ENCODE measurements around the gene CA14.

Gene CA14

GRCh38 chr1:150256198-150256553 lies 1.4 kb upstream of the CA14 start:
- Histone ChIP-seq H3K36me3 (ENCODE audit: control insufficient read depth in 2 of 2, insufficient read depth in 1 of 2, low read length in 2 of 2) (no peaks in the 10 kb centered on the region), H3K4me1 (ENCODE audit: control insufficient read depth, insufficient read depth, low read length) (peaks cover 12% of the 10 kb centered on the region; the same call in 1 of the 2 replicates), H3K4me3 (ENCODE audit: low read depth, low read length) (no peak overlapping the region), H3K27ac (ENCODE audit: extremely low read depth, low read depth, low read length) (no peak overlapping the region), H3K9me3 (ENCODE audit: control insufficient read depth, insufficient read depth, low read depth, low read length) (no peaks in the 10 kb centered on the region)
- ChIA-PET CTCF (interaction anchor here (0.6 to 6.3 kb wide), 27 partner anchors 10 to 739 kb away, joined by 3 to 101 read pairs (median 6); partner anchors contain the start of genes APH1A, C1orf54, CIART and FALEC), POLR2A (interaction anchor here (1.0 to 2.5 kb wide), 4 partner anchors 13 to 45 kb away, joined by 3 to 6 read pairs (median 4); partner anchors contain the start of genes APH1A and C1orf54)
- no peak for TF ChIP-seq ZNF560 (tag by site-specific recombination; IDR thresholded peaks at IDR 0.05; ENCODE audit: borderline replicate concordance)
- TF ChIP-seq PATZ1 (tag by site-specific recombination; IDR thresholded peaks at IDR 0.05) = 0 out of 2 replicates have a peak, but pooled peaks have one; percentile 11
- TF ChIP-seq ZBTB11 (tag by site-specific recombination; conservative IDR thresholded peaks at IDR 0.05; ENCODE audit: low read depth) = 0 out of 2 replicates have a peak, but pooled peaks have one; percentile 17
- no peak for TF ChIP-seq ZNF239 (tag by site-specific recombination; IDR thresholded peaks at IDR 0.05)
- TF ChIP-seq PRDM1 (tag by site-specific recombination; IDR thresholded peaks at IDR 0.05) = 0 out of 2 replicates have a peak, but pooled peaks have one; percentile 6
- peak; percentile 70 for TF ChIP-seq ZNF366 (tag by site-specific recombination; conservative IDR thresholded peaks at IDR 0.05)
- TF ChIP-seq OSR2 (tag by site-specific recombination; IDR thresholded peaks at IDR 0.05) = peak; percentile 40; the same call in 1 of the 2 replicates
- 0 out of 2 replicates have a peak, but pooled peaks have one; percentile 1 for TF ChIP-seq GLIS1 (tag by site-specific recombination; IDR thresholded peaks at IDR 0.05)
- TF ChIP-seq PRDM10 (tag by site-specific recombination; IDR thresholded peaks at IDR 0.05) = 0 out of 2 replicates have a peak, but pooled peaks have one; percentile 6
- TF ChIP-seq ZNF561 (tag by site-specific recombination; IDR thresholded peaks at IDR 0.05; ENCODE audit: borderline replicate concordance) = no peak
- TF ChIP-seq ZNF473 (tag by site-specific recombination; IDR thresholded peaks at IDR 0.05) = no peak
- no peak for TF ChIP-seq ZNF341 (tag by site-specific recombination; IDR thresholded peaks at IDR 0.05; ENCODE audit: low read depth)

- CTCF ChIA-PET = interaction anchor here (0.6 to 6.3 kb wide), 25 partner anchors 9 to 739 kb away, joined by 3 to 101 read pairs (median 6); partner anchors contain the start of genes APH1A, C1orf54, CIART and FALEC
- no peaks in the 10 kb centered on the region for H3K36me3 ChIP-seq (ENCODE audit: control insufficient read depth in 2 of 2, insufficient read depth in 1 of 2, low read length in 2 of 2)
- POLR2A ChIA-PET = interaction anchor here (1.0 to 2.5 kb wide), 4 partner anchors 12 to 46 kb away, joined by 3 to 6 read pairs (median 4); partner anchors contain the start of genes APH1A and C1orf54
- no peak overlapping the region for H3K27ac ChIP-seq (ENCODE audit: extremely low read depth, low read depth, low read length)
- H3K9me3 ChIP-seq (ENCODE audit: control insufficient read depth, insufficient read depth, low read depth, low read length) = no peaks in the 10 kb centered on the region
- peaks cover 12% of the 10 kb centered on the region; the same call in 1 of the 2 replicates for H3K4me1 ChIP-seq (ENCODE audit: control insufficient read depth, insufficient read depth, low read length)
- H3K4me3 ChIP-seq (ENCODE audit: low read depth, low read length) = no peak overlapping the region
- peak; percentile 82 for TF ChIP-seq ZNF398 (tag by site-specific recombination; IDR thresholded peaks at IDR 0.05)
- no peak for TF ChIP-seq ZNF645 (tag by site-specific recombination; IDR thresholded peaks at IDR 0.05)
- TF ChIP-seq ZIC2 (tag by site-specific recombination; IDR thresholded peaks at IDR 0.05) = peak; percentile 43
- TF ChIP-seq BCL11B (tag by site-specific recombination; IDR thresholded peaks at IDR 0.05; ENCODE audit: low read depth) = no peak
- TF ChIP-seq ZNF558 (tag by site-specific recombination; IDR thresholded peaks at IDR 0.05) = no peak
These were observed 826 bp upstream of the CA14 start for GRCh38 chr1:150256554-150257341.
